GM12891 (cell line): ENCODE data around the gene GREB1.

Source experiments
- DNase-seq: peaks from one replicate; pipeline ENCODE4 v3.0.0; 2011; ENCODE audit warnings: low spot score; ENCODE audit not compliant: insufficient read length
- FAIRE-seq: peaks from 2 replicates; lab custom pipeline; 2011; peaks lifted over from hg19 to GRCh38; lab: Jason Lieb, UNC
- PAX5 ChIP-seq: IDR thresholded peaks from 2 replicates; pipeline ENCODE4 v1.6.1; 2011; ENCODE audit warnings: low read length, moderate library complexity, mild to moderate bottlenecking; ENCODE audit not compliant: insufficient read depth, severe bottlenecking
- POLR2A ChIP-seq: IDR thresholded peaks from 2 replicates; pipeline ENCODE4 v1.6.1; 2011; ENCODE audit warnings: low read depth, low read length, control low read depth
- POLR2AphosphoS5 ChIP-seq: IDR thresholded peaks from 2 replicates; pipeline ENCODE4 v1.6.1; 2011; ENCODE audit warnings: low read depth, low read length, control low read depth
- POU2F2 ChIP-seq: IDR thresholded peaks from 2 replicates; pipeline ENCODE4 v1.6.1; 2011; ENCODE audit warnings: low read depth, mild to moderate bottlenecking, control low read depth, low read length, moderate library complexity
- SPI1 ChIP-seq: IDR thresholded peaks from 2 replicates; pipeline ENCODE4 v1.6.1; 2011; ENCODE audit warnings: low read depth, low read length, control low read depth
- TAF1 ChIP-seq: IDR thresholded peaks from 2 replicates; pipeline ENCODE4 v1.6.1; 2011; ENCODE audit warnings: low read depth, low read length, control low read depth

GREB1 gene

DNA sequence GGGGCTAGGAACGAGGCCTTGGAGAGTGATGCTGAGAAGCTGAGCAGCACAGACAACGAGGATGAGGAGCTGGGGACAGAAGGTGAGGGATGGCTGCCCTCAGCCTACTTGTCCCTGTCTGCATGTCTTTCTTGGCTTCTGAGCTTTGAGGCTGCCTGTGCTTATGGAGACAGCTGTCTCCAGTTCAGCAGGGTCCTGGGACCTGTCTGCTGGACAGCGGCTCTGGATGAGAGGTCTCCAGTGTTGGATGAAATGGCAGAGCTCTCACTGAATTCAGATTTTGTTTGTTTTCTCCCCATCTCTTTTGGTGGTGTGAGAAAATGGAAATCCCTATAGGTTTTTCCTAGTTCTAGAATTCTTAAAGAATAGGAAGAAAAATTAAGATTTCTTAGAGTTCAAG, 81.4 kb downstream of the GREB1 start:
- FAIRE-seq (no peak), DNase-seq (no peak)
- TF ChIP-seq TAF1, result no peak

DNA sequence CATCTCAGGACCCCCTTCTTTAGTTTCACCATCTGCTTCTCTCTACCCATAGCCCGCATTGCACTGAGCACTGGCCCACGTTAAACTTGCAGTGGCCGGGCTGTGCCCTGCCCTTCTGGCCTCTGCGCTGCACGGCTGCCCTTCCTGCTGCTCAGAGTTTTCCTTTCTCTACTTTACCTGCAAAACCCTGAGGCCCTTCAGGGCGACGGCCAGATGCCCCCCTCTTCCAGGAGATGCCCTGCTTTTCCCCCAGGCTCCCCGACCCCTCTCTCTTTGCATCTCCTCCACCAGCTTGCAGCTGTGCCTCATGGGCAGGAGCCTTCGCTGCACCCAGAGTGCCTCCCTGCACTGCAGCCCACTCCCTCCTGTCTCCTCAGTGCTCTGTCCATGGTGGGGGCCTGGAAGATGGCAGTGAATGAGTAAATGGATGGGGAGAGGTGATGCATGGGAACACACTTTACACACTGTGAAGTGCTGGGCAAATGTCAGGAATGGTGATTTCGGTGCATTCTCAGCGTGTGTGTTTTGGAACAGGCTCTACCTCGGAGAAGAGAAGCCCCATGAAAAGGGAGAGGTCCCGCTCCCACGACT, 82.3 kb downstream of the GREB1 start:
- no peak for TF ChIP-seq TAF1
- TF ChIP-seq POU2F2, result no peak
- TF ChIP-seq POLR2AphosphoS5, result no peak
- no peak for TF ChIP-seq POLR2A
- no peak for TF ChIP-seq PAX5
- DNase-seq, result no peak
- FAIRE-seq, result no peak

DNA sequence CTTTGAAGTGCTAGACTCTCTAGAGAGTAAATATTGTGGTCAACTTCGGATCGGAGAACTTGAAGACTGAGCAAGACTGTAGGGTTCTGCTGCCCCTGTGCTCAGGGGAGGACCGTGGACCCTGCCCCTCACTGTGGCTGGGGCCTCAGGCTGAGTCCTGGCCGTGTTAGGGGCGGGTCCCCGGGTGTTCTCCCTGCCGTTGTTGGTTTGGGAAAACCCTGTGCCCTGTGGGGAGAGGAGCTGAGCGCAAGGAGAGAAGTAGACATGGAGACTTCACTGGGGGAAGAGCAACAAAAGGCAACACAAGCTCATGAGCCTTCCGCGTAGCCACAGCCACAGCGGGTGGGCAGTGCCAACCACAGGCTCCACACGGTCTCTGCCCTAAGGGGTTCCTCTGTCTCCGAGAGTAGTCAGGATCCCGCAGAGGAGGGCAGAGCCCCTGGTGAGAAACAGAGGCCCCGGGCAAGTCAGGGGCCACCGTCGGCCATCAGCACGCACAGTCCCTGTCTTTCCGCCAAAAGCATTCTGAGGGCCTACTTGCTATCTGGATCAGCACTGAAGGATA, 83.1 kb downstream of the GREB1 start:
- no peak for FAIRE-seq
- DNase-seq, result no peak
- TF ChIP-seq TAF1 (no peak), PAX5 (no peak), POLR2A (no peak), POLR2AphosphoS5 (no peak), POU2F2 (no peak), SPI1 (no peak)

DNA sequence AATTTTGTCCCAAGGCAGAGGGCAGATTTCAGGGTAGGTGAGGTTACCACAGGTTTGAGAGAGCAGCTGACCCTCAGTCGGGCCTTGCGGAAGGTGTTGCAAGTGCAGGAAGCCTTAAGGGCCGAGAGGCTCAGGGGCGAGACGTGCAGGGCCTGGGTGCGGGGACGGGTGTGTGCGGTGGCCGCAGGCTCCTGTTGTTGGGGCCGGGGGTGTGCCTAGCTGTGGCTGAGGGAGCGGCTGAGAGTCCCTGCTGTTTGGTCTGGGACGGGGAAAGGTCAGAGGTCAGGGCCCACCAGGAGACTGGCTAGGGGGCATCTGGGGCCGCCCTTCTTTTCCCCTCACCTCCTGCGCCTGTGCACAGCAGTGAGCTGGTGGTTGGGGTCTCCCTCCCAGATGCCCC, 83.7 kb downstream of the GREB1 start:
- TF ChIP-seq PAX5 (no peak), SPI1 (no peak), TAF1 (no peak), POLR2A (no peak), POLR2AphosphoS5 (no peak), POU2F2 (no peak)
- no peak for DNase-seq

DNA sequence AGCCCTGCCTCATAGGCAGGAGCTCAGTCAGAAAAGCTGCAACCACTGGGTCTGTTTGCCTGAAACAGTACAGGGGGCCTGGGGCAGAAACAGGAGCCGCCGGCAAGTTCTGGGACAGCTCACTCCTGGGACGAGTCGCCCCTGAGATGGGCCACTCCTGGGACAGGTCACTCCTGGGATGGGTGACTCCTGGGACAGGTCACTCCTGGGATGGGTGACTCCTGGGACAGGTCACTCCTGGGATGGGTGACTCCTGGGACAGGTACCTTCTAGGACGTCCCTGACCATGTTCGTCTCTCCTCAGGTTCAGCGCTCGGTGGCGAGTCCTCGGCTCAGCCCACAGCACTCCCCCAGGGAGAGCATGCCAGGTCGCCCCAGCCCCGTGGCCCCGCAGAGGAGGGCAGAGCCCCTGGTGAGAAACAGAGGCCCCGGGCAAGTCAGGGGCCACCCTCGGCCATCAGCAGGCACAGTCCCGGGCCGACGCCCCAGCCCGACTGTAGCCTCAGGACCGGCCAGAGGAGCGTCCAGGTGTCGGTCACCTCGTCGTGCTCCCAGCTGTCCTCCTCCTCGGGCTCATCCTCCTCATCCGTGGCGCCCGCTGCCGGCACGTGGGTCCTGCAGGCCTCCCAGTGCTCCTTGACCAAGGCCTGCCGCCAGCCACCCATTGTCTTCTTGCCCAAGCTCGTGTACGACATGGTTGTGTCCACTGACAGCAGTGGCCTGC, 84.3 kb downstream of the GREB1 start:
- no peak for DNase-seq
- no peak for FAIRE-seq
- TF ChIP-seq PAX5 (no peak), POLR2AphosphoS5 (no peak), TAF1 (no peak), SPI1 (no peak), POLR2A (no peak), POU2F2 (no peak)

More for the DNA sequence above, 83.7 kb downstream of the GREB1 start:
- FAIRE-seq, result no peak

DNA sequence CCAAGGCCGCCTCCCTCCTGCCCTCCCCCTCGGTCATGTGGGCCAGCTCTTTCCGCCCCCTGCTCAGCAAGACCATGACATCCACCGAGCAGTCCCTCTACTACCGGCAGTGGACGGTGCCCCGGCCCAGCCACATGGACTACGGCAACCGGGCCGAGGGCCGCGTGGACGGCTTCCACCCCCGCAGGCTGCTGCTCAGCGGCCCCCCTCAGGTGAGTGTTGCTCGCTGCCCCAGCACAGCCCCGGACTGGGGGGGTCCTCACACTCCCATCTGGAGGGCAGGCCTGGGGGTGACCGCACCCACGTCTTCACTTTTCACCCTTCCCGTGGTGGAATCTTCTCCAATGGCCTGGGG, 84.8 kb downstream of the GREB1 start:
- FAIRE-seq, result no peak
- TF ChIP-seq PAX5 (no peak), SPI1 (no peak), POLR2A (no peak), TAF1 (no peak), POU2F2 (no peak), POLR2AphosphoS5 (no peak)
- DNase-seq, result no peak

DNA sequence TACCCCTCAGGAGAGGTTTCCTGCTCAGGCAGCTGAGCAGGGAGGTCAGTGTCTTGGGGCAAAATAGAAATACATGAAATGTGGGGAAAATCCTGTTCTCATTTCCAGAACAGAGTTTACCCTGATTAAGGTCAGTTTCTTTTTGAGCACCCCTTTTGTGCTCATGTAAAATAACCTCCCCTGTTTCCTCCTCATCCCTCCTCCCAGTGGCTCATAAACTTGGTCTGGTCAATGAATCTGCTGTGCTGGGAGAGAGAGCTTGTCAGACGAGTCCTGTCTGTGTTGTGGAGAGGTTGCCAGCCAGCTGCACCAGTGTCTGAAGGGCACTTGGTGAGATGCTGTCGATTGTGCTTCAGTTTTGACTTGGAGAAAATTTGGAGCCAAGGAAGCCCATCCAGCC, 87.6 kb downstream of the GREB1 start:
- DNase-seq (no peak), FAIRE-seq (no peak)
- TF ChIP-seq POU2F2 (no peak), POLR2AphosphoS5 (no peak), SPI1 (no peak), PAX5 (no peak), POLR2A (no peak), TAF1 (no peak)

DNA sequence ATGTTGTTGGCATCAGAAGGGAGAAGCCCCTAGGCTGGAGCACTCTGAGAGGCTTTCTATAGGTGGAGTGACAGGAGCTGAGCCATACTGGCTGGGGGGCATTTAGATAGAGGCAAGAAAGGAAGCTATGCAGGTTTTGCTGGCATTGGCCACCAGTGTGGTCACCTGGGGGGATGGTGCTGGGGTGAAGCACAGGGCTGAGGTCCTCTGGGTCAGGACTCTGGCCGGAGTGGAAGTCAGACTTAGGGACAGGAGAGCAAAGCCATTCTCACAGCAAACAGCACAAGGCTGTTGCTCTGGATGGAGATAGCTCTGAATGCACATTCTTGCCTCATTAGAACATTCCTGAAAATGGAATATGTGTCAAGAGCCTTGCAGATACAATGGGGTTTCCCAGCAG, 88.8 kb downstream of the GREB1 start:
- DNase-seq, result no peak
- TF ChIP-seq TAF1 (no peak), PAX5 (no peak), POU2F2 (no peak), POLR2AphosphoS5 (no peak), SPI1 (no peak), POLR2A (no peak)
- no peak for FAIRE-seq

DNA sequence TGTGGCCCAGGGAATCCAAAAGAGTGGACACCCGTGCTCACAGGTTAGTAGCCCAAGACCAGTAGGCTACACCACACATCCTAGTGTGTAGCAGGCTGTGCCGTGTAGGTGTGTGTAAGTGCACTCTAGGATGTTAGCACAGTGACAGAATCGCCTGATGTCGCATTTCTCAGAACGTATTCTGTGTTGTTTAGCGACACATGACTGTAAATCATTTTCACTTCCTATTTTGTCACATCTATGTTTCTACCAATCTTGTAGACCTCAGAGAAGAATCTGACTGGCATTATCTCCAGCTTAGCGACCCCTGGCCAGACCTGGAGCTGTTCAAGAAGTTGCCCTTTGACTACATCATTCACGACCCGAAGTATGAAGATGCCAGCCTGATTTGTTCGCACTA, 91.0 kb downstream of the GREB1 start:
- TF ChIP-seq POLR2A, result no peak
- TF ChIP-seq SPI1, result peak; percentile 58
- no peak for FAIRE-seq

DNA sequence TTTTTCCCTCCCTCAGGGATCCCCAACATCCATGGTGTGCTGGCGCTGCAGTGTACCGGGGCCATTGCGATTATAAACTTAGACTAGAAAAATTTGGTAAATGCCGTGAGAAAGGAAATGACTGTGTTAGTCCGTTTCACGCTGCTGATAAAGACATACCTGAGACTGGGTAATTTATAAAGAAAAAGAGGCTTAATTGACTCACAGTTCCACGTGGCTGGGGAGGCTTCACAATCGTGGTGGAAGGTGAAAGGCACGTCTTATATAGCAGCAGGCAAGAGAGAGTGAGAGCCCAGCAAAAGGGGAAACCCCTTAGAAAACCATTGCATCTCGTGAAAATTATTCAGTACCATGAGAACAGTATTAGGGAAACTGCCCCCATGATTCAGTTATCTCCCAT, 91.8 kb downstream of the GREB1 start:
- TF ChIP-seq POLR2AphosphoS5 (no peak), SPI1 (no peak), PAX5 (no peak), TAF1 (no peak), POU2F2 (no peak), POLR2A (no peak)
- FAIRE-seq (no peak), DNase-seq (no peak)

More for the DNA sequence above, 91.0 kb downstream of the GREB1 start:
- DNase-seq, result no peak
